Urothelium cell line (cell line): ENCODE measurements around the gene SBNO1.
A peak's percentile ranks its signal among the peaks of the same experiment; 100 is the strongest.
"Not testable (repeated sequence)": the region's sequence is repeated elsewhere in the genome, so short reads cannot be mapped to it uniquely, and the experiment has no call there.

Experiments
- DNase-seq: peaks from one replicate; pipeline ENCODE4 v3.0.0; 2011; ENCODE audit warnings: low spot score, mixed read lengths
- FAIRE-seq: peaks from 2 replicates; lab custom pipeline; 2011; peaks lifted over from hg19 to GRCh38; lab: Jason Lieb, UNC

Gene SBNO1

DNA sequence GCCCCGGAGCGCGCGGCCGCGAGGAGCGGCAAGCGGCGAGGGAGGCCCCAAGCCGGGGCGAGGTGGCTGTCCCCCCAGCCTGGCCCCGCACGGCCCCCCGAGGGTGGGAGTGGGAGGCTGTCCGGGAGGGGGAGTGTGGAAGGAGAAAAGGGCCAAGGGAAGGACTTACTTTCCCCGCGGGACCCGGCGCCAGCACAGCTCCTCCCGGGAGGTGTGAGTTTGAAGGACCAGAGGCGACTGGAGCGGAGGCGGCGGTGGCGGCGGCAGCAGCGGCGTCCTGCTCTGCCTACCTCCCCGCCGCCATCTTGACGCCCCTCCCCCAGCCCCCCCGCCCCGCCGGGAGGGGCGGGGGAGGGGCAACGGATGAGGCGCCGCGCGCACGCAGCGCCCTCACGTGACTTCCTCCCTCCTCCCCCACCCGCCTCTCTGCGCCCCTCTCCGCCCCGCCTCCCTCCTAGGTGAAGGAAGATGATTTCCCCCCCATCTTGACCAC is at the start of gene SBNO1:
Gene SBNO1 (minus strand): TSS at position 316 of the 493 bp plus-strand sequence. CDS start 14,406 bp downstream, outside the sequence.
- DNase-seq = peak; percentile 91
- FAIRE-seq = no peak

DNA sequence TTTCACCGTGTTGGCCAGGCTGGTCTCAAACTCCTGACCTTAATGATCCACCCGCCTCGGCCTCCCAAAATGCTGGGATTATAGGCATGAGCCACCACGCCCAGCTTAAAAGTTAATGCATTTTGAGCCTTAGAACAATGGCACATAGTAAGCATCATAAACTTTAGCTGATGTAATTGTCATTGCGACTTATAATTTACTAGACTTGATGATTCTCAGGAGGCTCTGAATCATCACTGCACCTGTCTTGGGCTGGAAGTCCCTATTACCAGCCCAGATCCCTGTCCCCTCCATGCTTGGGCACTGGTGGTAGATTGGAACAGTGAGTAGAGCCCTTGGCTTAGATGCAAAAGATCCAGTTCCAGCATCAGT is 45.4 kb upstream of the SBNO1 start:
- no peak for DNase-seq
- no peak for FAIRE-seq

DNA sequence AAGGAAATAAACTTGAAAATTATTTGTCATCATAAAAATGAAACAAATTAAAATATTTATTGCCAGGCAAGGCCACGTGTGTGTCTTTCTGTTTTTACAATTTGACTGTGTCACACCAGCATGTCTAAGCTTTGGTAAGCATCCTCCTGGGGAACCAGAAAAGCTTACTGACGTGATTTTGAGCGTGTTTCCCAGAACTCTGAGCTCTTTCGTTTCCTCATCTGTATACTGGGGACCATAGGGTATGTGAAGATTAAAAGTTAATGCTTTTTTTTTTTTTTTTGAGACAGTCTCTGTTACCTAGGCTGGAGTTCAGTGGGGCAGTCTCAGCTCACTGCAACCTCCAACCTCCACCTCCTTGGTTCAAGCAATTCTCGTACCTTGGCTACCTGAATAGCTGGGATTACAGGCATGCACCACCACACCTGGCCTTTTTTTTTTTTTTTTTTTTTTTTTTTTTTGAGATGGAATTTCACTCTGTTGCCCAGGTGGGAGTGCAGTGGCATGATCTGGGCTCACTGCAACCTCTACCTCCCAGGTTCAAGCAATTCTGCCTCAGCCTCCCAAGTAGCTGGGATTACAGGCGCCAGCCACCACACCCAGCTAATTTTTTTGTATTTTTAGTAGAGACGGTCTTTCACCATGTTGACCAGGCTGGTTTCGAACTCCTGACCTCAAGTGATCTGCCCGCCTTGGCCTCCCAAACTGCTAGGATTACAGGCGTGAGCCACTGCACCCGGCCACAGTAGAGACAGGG is 44.8 kb upstream of the SBNO1 start:
- not testable (repeated sequence) for DNase-seq, FAIRE-seq

DNA sequence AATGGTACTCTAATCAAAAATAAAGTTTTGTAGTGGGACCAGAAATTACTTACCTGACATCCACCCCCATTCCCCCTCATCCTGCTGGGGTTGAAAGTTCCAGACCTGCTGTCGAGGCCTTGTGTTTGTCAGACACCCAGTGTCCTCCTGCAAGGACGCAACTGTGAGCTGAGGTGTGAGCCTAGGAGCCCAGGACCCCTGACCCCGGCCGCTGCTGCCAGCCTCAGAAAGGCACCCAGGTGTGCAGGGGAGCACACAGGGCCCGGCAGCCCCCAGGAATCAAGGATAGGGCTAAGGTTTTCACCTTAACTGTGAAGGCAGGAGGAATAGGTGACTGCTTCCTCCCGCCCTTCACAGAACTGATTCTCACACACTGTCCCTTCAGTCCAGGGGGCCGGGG is 44.0 kb upstream of the SBNO1 start:
- FAIRE-seq, DNase-seq: not testable (repeated sequence)

DNA sequence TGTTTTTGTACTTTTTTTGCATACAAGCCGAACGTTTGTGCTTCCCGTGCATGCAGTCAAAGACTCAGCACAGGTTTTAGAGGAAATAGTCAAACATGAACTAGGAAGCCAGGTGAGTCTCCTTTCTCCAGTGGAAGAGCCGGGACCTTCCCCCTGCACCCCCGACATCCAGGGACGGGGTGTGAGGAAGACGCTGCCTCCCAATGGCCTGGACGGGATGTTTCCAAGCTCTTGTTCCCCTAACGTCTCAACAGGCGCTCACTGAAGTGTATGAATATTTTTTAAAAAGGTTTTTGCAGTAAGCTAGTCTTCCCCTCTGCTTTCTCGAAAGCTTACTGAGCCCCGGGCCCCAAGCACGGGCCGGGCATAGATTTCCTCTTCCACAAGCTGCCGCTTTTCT is 43.3 kb upstream of the SBNO1 start:
- not testable (repeated sequence) for DNase-seq, FAIRE-seq

DNA sequence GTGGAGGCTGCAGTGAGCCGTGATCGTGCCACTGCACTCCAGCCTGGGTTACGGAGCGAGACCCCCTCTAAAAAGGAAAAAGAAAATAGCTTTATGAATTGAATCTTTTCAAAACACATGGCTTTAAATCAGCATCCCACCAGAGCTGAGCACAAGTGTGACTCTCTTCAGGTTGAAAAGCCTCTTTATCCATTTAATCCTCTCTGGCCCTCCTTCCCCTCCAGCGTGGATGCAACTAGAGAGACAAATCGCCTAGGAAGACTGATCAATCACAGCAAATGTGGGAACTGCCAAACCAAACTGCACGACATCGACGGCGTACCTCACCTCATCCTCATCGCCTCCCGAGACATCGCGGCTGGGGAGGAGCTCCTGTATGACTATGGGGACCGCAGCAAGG is 42.6 kb upstream of the SBNO1 start:
- FAIRE-seq, DNase-seq: not testable (repeated sequence)

DNA sequence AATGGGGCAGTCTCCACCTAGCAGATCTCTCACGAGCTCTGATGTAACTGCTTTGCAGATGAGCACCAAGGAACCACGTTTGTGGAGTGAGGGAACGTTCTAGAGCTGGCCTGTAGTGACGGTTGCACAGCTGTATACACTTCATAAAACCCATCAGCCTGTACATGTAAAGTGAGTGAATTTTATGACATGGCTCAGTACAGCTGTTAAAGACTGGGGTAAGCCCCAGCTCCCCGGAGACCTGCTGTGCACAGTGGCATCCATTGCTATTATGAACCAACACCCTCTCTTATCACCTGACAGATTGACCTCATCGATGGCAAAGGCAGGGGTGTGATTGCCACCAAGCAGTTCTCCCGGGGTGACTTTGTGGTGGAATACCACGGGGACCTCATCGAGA is 39.9 kb upstream of the SBNO1 start:
- FAIRE-seq (no peak), DNase-seq (no peak)

DNA sequence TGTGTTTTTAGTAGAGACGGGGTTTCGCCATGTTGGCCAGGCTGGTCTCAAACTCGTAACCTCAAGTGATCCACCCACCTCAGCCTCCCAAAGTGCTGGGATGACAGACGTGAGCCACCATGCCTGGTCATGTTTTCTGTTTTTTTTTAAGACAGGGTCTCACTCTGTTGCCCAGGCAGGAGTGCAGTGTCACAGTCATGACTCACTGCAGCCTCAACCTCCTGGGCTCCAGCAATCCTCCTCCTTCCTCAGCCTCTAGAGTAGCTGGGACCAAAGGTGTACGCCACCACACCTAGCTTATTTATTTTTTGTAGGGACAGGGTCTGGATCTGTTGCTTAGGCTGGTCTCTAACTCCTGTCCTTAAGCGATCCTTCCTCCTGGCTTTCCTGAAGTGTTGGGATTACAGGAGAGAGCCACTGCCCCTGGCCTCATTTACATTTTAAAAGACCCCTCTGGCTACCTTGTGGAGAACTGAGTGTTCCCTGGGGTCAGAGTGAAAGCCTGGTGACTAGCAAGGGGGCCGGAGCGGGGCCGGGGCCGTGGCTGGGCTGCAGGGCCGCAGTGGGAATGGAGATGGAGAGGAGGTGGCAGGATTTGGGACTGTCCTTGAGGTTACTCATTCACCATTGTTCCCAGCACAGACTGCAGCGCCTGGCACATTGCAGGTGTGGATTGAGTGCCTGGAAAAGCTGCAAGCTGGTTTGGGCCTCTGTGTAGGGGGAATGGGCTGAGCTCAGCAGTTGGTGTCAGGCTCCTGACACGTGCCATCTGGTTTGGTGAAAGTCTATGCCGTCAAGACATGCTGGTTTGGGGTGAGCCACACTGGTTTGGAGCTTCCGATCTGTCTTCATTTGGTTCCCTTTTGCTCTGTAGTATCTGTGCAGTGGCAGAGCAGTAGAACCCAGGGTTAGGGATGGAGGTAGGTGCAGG is 37.4 kb upstream of the SBNO1 start:
- DNase-seq (no peak), FAIRE-seq (no peak)

DNA sequence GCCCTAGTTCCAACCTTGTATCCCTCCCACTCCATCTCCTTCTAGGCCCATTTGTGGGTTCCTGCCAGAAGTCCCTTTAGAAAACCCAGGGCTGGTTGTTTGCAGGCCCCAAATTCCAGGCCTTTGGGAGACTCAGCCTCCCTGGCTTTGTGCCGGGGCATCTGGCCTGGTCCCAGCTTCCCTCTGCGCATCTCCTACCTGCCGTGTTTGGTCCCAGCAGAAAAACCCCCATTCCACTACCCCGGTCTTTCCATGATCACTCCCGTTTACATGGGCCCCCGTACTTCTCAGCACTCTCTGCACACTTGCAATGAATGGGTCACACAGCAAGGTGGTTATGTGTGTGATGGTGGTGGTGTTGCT is 34.6 kb upstream of the SBNO1 start:
- FAIRE-seq (no peak), DNase-seq (no peak)

DNA sequence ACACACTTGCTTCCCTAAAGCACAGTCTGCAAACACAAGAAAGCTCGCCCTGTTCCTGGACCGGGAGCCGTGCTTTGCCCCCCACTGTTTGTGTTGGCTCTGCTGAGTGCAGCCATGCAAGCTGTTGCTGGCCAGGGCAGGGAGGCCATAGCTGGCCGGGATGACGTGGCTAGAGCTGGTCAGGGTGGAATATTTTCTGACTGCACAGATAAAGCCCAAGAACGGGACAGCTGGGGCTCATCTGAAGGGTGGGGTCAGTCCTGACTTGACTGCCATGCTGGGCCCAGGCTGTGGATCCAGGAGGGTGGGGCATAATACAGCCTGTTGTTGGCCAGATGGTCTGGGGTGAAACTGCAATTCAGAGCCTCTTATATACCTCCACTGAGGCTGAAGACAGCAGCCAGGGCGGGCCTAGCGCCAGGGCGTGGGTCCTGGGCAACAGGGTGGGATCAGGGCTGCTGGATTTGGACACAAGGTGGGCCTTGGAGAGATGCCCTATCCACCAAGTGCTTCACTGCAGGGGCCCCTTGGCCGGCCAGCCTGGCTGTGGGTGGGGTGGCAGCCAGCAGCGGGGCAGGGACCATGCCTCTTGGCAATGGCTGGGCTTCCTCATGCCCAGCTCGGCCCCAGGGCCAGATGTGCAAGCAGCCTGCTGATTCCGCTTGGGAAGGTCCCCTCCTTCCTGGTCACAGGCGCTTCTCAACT is 34.1 kb upstream of the SBNO1 start:
- no peak for DNase-seq
- no peak for FAIRE-seq

DNA sequence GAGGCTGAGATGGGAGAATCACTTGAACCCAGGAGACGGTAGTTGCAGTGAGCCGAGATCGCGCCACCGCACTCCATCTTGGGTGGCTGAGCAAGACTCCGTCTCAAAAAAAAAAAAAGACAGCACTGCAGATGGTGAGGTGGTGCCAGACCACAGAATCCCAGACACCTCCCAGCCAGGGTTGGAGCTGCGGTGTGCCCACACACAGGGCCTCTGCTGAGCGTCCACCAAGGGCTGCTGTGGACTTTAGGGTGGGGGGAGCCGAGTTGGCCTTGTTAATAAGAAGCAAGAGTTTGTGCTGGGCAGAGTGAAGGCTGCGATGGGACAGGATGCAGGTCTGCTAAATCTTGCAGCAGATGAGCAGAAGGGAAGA is 33.5 kb upstream of the SBNO1 start:
- DNase-seq = no peak
- no peak for FAIRE-seq

DNA sequence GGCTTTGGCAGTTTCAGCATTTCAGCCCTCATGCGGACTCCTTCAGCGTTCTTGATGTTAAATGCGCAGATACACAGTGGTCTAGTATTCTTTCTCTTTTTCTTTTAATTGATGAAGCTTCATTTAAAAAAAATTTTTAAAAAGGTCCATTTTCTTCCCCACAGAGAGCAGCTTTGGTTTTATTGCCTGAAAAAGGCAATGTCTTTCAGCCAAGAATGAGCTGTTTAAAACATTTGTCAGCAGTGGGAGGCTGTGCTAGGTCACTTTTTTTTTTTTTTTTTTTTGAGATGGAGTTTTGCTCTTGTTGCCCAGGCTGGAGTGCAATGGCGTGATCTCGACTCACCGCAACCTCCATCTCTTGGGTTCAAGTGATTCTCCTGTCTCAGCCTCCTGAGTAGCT is 32.8 kb upstream of the SBNO1 start:
- FAIRE-seq = no peak
- no peak for DNase-seq

DNA sequence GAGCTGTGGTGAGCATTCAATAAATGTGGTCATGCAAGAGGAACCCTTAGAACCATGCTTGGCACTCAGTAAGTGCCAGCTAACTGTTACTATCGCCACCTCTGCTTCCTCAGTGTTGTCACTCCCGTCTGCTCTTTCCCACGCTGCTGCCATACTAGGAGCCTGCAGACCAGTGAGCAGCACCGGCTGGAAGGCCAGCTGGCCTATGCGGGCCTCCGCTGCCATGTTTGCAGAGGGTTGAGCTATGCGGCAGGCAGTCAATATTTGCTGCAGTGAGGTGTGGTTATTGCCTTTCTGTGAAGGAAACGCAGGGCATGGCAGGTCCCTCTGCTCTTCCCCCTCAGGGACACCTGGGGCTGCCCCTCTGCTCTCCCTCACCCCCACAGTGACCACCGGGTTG is 32.3 kb upstream of the SBNO1 start:
- DNase-seq = no peak
- FAIRE-seq = no peak

DNA sequence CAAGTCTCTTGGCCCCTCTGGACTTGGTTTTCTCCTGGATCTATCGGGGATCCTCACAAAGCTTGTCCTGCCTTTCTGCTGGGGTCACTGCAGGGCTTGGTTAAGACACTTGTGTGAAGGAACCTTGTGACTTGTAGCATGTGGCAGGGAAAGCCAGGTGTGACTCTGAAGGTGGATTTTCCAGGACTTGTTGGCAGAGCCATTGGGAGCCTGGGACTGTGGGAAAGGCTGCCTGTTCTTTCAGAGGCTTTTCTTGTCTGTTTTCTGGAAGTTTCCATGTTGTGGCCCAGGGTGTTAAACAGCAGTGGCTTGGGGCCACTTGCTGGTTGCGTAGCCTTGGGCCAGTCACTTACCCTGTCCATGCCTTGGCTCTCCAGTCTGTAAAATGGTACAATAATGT is 31.9 kb upstream of the SBNO1 start:
- FAIRE-seq = no peak
- no peak for DNase-seq

DNA sequence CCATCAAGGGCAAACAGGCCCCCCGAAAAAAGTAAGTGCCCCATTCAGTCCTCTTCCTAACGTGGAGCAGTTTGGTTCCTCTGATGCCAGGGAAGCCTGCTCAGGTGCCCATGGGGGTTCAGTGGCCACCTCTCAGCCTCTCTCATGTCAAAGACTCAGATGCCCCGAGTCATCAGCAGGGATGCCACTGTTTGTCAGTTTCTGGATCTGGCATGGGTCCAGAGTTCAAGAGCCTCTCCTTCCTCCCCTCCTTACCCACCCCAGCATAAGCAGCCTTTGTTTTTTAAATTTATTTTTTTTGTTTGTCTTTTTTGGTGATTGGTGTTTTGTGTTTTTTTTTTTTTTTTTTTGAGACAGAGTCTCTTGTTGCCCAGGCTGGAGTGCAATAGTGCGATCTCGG is 30.6 kb upstream of the SBNO1 start:
- DNase-seq (no peak), FAIRE-seq (no peak)

DNA sequence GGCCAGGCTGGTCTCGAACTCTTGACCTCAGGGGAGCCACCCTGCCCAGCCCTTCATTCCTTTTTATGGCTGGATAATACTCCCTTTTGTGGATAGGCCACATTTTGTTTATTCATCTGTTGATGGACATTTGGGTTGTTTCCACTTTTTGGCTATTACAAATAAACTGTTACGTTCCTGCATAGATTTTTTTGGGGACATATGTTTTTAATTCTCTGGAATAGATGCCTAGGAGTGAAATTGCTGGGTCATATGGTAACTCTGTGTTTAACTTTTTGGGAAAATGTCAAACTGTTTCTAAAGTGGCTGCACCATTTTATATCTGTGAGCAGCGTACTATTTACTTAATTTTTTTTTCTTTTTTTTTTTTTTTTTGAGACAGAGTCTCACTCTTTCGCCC is 29.1 kb upstream of the SBNO1 start:
- DNase-seq (no peak), FAIRE-seq (no peak)

DNA sequence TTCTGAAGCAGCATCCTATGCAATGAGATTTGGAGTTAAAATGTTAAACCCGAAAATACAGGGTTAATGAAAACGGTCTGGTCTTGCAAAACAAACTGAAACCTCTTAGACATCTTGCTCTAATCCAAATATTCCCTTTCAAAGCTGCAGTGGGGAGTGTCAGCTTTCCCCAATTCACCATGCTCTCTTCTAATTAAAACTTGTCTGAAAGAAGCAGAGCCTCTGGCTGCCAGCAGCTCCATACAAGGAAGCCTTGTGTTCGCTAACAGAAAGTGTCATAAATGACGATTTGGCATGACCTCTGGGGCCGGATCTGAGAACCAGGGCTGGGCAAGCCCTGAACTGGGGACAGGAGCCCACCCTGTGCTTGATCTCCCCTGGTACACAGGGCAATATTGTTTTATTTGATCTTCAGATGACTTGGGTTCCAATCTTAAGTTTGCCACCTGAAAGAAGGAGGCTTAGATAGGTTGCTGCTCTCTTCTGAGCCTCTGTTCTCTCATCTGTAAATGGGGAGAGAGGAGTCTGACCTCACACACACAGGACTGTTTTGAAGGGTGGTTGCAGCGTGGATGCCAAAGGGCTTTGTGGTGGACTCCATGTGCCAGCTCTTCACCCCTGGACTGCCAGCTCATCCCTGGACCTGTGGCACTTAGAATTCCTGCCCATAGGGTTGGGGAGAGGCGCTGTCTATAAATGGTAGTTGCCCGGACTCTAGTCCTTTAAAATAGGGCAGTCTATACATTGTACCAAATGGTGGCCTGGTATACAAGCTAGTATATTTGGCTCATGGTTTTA is 27.1 kb upstream of the SBNO1 start:
- FAIRE-seq (no peak), DNase-seq (no peak)

DNA sequence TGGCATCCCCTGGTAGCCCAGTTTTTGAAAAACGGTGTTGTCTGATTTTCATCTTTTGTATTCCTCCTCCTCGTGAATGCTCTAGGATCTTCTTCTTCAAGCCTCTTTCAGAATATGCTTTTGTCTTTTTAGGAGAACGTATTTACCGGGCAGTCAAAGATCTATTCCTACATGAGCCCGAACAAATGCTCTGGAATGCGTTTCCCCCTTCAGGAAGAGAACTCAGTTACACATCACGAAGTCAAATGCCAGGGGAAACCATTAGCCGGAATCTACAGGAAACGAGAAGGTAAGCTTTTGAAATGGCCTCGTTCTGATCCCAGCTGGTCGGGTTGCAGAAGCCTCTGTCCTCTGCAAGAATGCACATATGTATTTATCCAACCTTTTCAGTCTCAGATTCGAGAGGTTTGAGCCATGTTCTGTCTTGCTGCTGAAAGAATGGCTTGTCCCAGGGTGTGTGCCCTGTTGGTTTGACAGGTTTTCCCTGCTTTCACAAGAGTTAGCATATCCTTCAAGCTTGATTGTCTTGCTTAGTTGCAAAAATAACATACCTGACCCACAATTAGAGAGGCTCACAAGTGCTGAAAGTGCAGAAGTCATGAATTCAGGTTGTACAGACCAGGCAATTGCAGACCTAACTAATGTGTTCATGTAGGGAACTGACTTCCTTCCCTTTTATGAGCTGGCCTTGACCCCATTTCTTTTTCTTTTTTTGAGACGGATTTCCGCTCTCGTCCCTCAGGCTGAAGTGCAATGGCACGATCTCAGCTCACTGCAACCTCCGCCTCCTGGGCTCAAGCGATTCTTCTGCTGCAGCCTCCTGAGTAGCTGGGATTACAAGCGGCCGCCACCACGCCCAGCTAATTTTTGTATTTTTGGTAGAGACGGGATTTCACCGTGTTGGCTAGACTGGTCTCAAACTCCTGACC is 26.1 kb upstream of the SBNO1 start:
- DNase-seq = no peak

DNA sequence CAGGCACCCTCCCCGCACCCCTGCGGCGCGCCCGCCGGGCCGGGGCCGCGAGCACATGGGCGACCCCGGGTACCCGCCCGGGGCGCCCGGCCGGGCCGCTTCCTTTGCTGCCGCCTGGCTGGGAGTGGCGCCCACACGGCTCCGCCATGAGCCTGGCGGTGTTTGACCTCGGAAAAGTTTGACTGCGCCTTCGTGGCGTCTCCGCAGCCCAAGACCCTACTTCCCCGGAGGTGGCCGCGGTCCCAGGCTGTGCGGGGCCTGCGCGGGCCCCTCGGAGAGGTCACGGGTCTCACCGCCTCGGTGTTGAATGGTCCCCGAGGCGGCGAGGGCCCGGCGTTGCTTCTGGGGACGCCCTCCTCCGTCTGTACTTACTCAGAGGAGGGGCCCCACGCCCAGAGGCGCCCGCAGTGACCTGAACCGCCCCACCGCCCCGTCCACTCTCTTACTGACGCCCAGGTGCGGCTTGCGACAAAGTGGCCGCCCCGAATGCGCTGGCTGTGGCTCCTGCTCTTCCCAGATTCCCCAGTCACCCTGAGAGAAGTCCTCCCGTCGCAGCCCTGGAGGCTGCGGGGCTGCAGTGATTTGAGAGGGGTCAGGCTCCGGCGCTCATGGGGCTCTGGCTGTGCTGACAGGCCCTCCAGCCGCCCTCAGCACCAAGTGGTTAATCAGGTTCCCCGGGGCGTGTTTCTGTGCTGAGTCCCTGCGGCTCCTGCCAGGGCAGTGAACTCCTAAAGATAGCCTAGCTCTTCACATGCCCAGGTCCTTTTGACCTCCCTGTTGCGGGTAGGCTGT is 25.1 kb upstream of the SBNO1 start:
- FAIRE-seq (no peak), DNase-seq (no peak)

More for the DNA sequence above, 26.1 kb upstream of the SBNO1 start:
- FAIRE-seq = no peak
